NCI-H2171 (cell line): ENCODE results near the gene SAA1.
"Not testable (repeated sequence)": the region's sequence is repeated elsewhere in the genome, so short reads cannot be mapped to it uniquely, and the experiment has no call there.

ENCODE experiments used
- DNase-seq: peaks from one replicate; lab custom pipeline; 2025; lab: John Stamatoyannopoulos, UW

Gene SAA1

DNA sequence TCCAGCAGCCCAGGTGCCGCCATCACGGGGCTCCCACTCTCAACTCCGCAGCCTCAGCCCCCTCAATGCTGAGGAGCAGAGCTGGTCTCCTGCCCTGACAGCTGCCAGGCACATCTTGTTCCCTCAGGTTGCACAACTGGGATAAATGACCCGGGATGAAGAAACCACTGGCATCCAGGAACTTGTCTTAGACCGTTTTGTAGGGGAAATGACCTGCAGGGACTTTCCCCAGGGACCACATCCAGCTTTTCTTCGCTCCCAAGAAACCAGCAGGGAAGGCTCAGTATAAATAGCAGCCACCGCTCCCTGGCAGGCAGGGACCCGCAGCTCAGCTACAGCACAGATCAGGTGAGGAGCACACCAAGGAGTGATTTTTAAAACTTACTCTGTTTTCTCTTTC lies at the start of gene SAA1:
TSS of gene SAA1 (plus strand) at position 316 of the 400 bp plus-strand sequence. CDS start 624 bp downstream, outside the sequence.
- no peak for DNase-seq

DNA sequence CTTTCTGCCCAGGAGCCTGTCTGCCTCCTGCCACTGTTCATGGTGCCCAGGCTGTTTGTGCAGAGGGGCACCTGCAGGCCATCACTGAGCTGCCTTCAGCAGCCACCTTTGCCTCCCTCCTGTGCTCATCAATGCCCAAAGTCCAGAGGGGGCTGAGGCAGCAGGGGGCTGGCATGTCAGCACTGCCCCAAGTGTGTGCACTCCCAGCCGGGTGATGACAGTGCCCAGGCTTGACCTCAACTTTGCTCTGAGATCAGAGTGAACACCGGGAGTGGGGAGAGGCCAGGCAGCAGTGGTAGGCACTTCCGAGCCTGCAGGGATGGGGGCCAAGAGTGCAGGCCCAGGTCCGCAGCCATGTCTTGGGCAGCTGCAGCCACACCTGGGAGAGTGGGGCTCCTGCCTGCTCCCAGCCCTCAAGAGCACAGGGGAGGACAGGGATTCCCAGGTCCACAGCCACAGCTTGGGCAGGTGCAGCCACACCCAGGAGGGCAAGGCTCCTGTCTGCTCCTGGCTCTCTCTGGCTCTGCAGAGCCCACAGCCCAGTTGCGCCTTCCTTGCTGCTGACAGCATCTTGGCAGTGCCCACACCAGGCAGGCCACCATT lies 44.7 kb upstream of the SAA1 start:
- DNase-seq = no peak

DNA sequence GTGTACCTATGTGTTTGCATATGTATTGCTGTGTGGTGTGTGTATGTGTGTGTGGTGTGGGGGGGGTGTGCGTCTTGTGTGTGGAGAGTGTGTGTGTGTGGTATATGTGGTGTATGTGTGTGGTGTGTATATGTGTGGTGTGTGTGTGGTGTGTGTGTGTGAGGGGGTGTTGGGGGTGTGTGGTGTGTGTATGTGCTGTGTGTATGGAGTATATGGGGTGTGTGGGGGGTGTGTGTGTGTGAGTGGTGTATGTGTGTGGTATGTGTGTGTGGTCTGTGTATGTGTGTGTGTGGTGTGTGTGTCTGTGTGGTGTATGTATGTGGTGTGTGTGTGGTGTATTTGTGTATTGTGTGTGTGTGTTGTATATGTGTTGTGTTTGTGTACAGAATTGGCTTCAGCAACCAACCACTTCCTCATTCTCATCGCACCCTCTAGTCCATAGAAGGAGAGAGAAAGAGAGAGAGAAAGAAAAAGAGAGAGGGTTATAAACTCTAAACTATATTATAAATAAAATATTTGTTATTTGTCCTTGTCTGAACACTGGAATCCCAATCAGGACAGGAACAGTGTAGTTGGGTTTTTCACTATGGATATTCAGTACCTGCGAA lies 43.1 kb upstream of the SAA1 start:
- DNase-seq = no peak

DNA sequence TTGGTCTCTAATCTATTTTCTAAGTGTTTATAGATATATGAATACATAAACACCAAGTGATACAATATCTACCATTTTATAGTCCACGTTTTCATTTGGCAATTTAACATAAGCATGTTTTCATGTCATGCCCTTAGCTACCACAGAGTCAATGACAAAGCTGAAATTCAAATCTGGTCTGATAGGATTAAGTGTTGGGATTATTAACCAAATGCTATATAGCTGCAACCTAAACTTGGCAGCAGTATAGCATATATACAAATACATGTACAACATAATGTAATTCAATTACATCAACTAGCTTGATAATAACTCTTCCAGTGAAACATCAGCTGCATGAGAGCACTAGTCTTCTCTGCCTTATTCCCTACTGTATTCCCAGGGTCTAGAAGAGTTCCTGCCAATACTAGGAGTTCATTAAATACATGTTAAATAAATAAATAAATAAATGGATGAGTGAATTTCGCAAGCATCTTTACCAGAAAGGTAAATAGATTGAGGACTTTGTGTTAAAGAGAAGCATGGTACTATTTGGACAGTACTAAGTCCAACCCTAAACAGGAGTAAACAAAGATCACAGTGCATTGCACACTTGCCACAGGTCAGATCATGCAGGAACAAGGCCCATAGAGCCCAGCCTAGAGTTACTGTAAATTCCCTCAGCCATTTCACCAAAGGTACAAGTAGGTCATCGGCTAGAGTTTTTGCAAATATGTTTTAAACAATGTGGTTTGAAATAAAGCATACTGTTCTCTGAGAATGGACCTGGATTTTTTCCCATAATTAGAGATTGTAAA lies 42.3 kb upstream of the SAA1 start:
- no peak for DNase-seq

DNA sequence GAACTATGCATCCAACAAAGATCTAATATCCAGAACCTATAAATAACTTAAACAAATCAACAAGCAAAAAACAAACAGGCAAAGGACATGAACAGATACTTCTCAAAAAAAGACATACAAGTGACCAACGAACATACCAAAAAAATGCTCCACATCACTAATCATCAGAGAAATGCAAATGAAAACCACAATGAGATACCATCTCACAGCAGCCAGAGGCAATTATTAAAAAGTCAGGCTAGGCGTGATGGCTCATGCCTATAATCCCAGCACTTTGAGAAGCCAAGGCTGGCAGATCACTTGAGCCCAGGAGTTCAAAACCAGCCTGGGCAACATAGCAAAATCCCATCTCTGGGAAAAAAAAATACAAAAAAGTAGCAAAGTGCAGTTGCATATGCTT lies 40.2 kb upstream of the SAA1 start:
- DNase-seq = no peak

DNA sequence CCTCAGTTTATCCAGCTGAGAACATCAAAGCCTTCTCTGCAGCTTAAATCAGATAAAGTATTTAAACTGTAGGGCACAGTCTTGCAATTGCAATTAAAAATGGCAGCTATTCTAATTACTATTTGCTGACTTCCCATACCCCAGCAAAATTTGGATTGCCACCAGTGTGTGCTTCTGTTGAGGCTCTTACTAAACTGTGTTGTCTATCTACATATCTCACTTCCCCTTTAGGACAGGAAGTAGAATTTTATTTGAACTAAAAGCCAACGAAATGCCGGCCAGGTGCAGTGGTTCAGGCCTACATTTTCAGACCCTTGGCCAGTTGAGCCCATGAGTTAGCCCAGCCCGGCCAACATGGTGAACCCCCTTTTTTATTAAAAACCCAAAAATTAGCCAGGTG lies 36.6 kb upstream of the SAA1 start:
- no peak for DNase-seq

DNA sequence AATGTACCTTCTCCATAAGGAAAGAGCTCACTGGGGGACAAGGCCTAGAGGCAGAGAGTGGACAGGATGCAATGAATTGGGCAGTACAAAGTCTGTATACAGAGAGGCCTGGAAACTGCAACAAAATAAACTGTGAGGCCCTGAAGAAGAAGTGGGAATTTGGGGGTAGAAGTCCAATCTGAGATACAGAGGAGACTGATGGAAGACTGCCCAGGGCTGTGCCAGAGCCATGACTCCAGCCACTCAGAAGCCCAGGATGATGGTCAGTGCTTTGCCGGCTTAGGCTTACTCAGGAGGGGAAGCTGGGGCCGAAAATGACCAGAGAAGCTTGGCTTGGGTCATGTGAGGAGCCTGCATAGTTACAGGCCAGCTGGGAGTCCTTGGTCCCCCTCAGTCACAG lies 35.2 kb upstream of the SAA1 start:
- DNase-seq = no peak

DNA sequence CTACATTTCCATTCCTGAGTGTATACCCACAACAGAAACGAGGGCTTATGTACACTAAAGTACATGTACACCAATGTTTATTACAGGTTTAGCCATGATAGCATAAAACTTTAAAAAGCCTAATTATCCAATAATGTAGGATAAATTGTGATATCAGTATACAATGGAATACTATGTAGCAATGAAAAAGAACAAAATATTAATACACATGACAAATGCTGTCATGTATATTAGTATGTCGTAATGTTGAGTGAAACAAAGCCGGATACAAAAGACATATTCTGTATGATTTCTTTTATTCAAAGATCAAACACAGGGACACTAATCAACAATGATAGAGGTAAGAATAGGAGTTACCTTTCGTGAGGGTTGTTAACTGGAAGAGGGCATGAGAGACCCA lies 32.2 kb upstream of the SAA1 start:
- DNase-seq = no peak

DNA sequence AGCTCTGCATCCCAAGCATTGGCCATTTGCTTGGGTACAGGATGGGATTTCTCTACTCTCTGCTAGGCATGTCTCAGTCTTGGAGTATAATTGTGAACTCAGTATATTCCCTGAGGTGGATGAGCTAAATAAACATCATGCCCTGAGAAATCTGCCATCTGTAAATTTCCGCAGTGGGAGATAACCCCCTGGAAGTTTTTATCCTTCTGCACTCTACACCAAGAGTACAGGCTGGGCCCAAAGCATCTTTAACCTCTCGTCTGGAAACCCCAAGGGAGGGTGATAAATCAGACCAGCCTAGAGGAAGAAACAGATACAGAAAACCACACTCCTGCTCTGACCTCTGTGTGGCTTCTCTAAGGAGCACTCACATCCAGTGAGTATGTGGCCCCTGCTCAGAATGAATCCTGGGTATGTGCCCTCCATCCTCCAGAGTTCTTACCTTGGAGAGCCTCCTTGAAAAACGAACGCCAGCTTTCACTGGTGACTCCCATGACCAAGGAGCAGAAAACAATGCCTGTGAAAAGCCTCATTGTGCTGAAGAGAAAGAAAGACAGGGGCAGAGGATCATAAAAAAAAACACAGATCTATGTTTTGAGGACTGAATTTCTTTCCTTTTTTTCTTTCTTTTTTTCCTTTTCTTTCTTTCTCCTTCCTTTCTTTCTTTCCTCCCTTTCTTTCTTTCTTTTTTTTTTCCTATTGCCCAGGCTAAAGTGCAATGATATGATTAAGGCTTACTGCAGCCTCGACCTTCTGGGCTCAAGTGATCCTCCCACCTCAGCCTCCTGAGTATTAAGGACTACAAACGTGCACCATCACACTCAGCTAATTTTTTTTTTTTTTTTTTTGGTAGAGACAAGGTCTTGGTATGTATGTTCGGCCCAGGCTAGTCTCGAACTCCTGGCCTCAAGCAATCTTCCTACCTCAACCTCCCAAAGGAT lies 30.4 kb upstream of the SAA1 start:
- DNase-seq = no peak

DNA sequence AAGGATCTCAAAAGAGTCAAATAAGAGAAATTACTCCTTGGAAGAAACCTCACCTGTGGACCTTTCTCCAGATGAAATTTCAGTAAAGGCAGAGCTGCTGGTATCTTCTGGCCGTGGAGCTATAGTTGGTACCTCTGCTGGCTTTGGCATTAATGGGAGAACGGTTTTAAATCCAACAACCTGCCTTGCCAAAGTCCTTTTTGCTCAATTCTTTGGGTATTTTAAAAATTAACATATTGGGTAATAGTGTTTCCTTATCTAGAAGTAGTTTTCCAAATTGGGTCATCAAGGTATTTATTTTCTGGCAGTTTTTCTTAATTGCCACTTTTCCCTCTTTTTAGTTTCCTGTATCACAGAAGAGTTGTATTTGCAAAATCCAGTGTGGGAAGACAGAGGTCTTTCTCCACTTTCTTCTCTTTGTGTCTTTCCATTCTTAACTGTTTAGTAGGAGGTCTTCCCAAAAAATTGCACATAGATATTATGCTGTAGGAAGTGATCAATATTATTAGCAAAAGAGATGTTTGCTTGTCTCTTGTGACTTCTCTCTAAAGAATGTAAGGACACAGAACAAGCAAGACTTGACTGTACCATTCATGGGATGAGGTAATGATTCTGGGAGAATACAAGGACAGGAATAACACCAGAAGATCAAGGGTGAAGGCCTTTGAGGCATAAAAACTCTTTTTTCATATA lies 29.3 kb upstream of the SAA1 start, which contains the start of gene SAA4:
TSS of gene SAA4 (minus strand) at position 139 of the 693 bp plus-strand sequence. CDS start 876 bp downstream, outside the sequence.
- DNase-seq = no peak

DNA sequence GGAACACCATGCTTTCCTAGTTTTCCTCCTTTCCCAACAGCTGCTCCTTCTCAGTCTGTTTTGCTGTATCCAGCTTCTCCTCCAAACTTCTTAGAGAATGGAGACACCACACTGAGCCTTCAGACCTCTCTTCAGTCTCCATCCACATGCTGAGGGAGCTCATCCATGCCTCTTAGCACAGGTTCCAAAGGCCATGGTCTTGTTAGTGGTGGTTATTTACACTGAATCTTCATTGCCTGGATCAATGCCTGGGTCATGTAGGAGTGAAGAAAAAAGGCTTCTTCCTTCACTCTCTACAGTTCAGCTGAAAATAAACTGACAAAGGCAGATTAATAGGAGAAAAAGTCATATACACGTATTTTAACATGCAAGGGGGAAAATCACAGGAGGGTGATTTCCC lies 26.4 kb upstream of the SAA1 start:
- no peak for DNase-seq

DNA sequence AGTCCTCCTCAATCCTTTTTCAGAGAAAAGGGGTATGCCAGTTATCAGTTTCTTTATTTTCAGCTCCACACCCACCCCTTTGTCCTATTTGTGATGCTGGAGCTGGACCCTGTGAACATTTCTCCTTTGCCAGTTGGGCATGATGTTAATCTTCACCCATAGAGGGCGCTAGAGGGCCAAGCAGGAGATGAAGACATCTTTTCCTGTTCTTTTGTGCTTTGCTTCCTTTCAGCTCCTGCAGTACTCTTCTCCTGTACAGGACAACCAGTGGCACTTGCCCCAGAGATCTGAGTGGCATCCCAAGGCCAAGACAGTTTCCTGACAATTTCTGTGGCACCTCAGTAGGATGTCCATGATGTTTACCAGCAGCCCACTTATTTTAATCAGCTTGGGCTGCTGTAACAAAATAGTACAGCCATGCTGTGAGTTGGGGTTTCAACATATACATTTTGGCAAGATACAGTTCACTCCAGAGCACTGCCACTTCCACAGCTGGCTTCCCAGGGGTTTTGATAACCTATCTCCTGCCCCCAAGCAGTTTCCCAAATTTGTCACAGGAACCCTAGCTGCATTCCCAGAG lies 22.2 kb upstream of the SAA1 start:
- peak; percentile 15 for DNase-seq

DNA sequence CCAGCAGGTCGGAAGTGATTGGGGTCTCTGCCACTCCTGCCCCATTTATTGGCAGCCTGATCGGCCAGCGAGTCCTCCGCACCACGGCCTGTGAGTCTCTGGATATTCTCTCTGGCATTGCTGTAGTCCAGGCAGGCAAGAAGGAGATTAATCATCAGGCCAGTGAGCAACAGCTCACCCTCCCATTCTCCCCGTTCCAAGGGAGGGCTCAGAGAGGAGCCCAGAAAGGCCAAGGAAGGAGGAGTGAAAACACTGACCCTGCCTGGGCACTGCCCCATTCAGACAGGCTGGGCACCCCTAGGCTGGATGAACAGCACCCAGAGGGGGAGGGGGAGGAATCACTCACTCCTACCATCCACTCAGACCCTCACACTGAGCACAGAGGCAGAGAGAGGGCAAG lies 20.7 kb upstream of the SAA1 start:
- no peak for DNase-seq

DNA sequence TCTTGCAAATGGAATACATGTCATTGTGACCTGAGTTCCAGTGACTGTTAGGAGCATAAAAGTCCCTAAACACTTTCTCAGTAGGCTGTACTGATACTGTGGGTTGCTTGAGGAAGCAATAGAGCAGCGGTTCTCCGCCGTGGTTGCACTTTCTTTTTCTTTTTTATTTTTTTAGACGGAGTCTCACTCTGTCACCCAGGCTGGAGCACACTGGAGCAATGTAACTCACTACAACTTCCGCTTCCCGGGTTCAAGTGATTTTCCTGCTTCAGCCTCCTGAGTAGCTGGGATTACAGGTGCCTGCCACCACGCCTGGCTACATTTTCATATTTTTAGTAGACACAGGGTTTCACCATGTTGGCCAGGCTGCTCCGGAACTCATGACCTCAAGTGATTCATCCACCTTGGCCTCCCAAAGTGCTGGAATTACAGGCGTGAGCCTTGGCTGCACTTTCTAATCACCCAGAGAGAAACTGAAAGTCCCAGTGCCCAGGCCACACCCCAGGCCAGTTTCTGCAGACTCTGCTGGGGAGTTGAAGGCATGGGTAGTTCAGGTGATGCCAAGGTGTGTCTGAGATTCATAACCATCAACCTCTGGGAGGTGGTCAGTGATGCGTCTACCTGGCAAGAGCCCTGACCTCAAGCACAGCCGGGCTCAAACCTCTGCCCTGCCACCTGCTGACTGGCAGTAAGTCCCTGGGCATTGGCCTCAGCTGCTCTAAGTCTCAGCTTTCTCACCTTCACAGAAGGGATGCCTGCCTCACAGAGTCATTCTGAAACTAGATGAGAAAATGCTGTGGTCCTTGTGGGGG lies 19.5 kb upstream of the SAA1 start:
- DNase-seq = not testable (repeated sequence)

DNA sequence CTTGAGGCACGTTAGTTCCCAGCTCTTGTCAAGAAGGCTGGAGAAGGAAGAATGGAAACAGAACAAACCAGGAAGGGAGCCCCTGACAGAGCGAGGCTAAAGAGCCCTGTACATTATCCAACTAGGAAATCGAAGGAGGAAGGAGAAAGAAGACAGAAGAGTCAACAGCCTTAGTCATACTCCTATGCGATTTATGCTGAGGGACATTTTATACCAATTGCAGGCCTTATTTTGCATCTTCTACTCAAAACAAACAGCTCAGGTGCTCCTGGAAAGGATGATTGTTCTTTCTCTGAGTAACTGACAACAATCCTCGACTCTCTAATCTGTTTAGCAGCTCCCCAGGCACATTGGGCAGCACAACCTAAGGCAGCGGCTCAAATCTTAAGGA lies 18.9 kb upstream of the SAA1 start:
- not testable (repeated sequence) for DNase-seq

DNA sequence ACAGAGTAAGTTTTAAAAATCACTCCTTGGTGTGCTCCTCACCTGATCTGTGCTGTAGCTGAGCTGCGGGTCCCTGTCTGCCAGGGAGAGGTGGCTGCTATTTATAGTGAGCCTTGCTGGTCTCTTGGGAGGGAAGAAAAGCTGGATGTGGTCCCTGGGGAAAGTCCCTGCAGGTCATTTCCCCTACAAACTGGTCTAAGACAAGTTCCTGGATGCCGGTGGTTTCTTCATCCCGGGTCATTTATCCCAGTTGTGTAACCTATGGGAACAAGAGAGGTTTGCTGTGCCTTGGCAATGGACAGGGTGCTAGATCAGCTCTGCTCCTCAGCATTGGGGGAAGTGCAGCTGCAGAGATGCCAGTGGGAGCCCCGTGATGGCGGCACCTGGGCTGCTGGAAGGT lies 17.5 kb upstream of the SAA1 start, which contains the start of gene SAA2:
TSS of gene SAA2 (minus strand) at position 108 of the 400 bp plus-strand sequence. CDS start 657 bp downstream, outside the sequence.
- no peak for DNase-seq

DNA sequence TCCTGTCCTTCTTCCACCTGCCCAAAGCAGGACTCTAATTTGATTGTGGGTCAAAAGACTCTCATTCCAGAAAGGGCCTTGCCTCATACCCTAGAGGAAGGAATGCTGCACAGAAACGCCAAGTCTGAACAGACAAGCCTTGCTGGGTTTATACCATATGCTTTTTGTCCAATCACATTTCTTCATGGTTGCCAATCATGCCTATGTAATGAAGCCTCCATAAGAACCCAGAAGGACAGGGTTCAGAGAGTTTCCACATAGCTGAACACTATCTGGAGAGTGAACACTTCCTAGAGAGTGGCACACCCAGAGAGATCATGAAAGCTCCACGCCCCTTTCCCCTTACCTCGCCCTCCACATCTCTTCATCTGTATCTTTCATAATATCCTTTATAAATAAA lies 12.8 kb upstream of the SAA1 start:
- DNase-seq = no peak

DNA sequence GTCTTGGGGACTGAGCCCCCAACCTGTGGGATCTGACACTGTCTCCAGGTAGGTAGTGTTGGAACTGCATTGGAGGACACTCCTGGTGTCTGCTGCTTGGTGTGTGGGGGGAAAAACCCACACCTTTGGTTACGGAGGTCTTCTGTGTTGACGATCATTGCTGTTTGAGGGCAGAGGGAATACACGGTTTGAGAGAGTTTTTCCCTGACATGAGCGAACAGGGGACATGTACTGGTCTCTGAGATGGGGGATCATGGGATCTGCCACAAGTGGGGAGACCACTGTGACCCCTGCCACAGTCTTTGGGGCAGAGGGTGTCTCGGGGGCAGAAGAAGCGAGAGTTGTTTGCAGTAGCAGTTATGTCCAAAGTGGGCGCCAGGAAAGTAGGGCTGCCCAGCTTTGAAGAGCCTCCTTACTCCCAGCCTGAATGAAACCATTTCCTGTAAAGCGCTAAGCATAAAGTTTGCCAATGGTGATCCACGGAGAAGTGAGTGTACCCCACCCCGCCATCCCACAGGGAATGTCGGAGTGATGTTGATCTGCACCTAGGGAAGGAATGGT lies 12.2 kb upstream of the SAA1 start:
- DNase-seq = no peak

DNA sequence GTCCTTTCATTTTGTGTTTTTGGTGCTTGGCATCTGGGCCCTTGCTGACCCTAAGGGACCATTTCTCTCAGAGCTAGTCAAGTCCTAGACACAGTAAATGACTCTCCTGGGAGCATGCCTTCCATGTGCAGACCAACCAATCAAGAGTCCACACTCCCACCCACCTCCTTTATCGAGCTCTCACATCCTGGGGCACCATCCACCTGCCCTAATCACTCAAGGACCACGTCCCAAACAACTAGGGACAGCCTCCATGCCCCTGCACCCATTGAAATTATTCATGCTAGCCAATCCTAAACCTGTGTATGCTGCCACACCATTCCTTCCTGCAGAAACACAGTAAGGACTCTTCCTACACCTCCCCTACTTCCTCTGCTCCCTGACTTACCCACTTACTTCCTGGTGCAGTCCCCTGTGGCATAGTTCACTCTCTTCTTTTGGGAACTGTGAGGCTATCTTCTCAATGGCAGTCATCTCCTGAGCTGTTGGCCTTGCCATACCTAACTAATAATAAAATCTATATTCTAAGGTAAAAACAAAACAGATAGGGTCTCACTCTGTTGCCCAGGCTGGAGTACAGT lies 11.2 kb upstream of the SAA1 start:
- DNase-seq = no peak
